Transverse colon (tissue), 4 donors: ENCODE data around the gene GRM1. TPM values are rescaled to one million over a fixed set of nuclear protein-coding genes. Genes with fewer than 3 reads are reported as not detected.
"Not testable (repeated sequence)": the region's sequence is repeated elsewhere in the genome, so short reads cannot be mapped to it uniquely, and the experiment has no call there.

Experiments
- DNase-seq: peaks from one replicate; pipeline ENCODE4 v3.0.0-alpha.2; 2019
- H3K27ac ChIP-seq, 4 donors: fragments of 200-600 bp; sonication (generic); 2 replicates each; pipeline ENCODE4 v1.5.1; 2016 to 2018; ENCODE audit warnings: inconsistent platforms in 4 of 4
- H3K27me3 ChIP-seq: fragments of 200-600 bp; sonication (generic); 2 replicates; pipeline ENCODE4 v1.5.1; 2017; ENCODE audit warnings: inconsistent platforms
- H3K36me3 ChIP-seq, 4 donors: fragments of 200-600 bp; sonication (generic); 2 replicates each; pipeline ENCODE4 v1.5.1; 2017 to 2019; ENCODE audit warnings: inconsistent platforms in 4 of 4
- H3K4me1 ChIP-seq, 4 donors: fragments of 200-600 bp; sonication (generic); 2 replicates each; pipeline ENCODE4 v1.5.1; 2017 to 2020; ENCODE audit warnings: inconsistent platforms in 4 of 4
- H3K4me3 ChIP-seq, 4 donors: fragments of 200-600 bp; sonication (generic); 1 replicate in 1 of 4; 2 replicates in 3 of 4; pipeline versions ENCODE4 v1.5.1 to v1.6.1; 2017 to 2019; ENCODE audit warnings: inconsistent platforms in 4 of 4
- H3K9me3 ChIP-seq, 2 donors: fragments of 200-600 bp; sonication (generic); 2 replicates each; pipeline ENCODE4 v1.5.1; 2017 to 2019; ENCODE audit warnings: inconsistent platforms in 2 of 2
- CTCF ChIP-seq, 5 experiments: fragments of 200-600 bp in 3 of 5; fragments of 450-650 bp in 2 of 5; sonication (generic) in 3 of 5; IDR thresholded peaks; 1 replicate in 2 of 5; 2 replicates in 3 of 5; pipeline ENCODE4 v1.5.1; 2016 to 2017; ENCODE audit warnings: antibody characterized with exemption in 5 of 5, inconsistent platforms in 3 of 5, mild to moderate bottlenecking in 2 of 5, moderate library complexity in 1 of 5
- EP300 ChIP-seq: sonication (generic); formaldehyde crosslinking; IDR thresholded peaks from one replicate; pipeline ENCODE4 v1.6.1; 2017; ENCODE audit warnings: antibody characterized with exemption, low read depth
- POLR2A ChIP-seq: fragments of 450-650 bp; IDR thresholded peaks from one replicate; pipeline ENCODE4 v1.6.1; 2016; ENCODE audit warnings: antibody characterized with exemption, mild to moderate bottlenecking, moderate library complexity
- POLR2AphosphoS5 ChIP-seq, 3 donors: sonication (generic); formaldehyde crosslinking; IDR thresholded peaks; one replicate each; pipeline ENCODE4 v1.6.1; 2016; ENCODE audit warnings: antibody characterized with exemption in 3 of 3
- WGBS, 2 donors: methylation state at CpG; one replicate each; pipeline ENCODE4 v1.1.5; 2018; ENCODE audit warnings: low coverage in 1 of 2; 5-methylcytosine and 5-hydroxymethylcytosine counted together
- in situ Hi-C, 4 donors: fragments of 200-750 bp; cut with MboI; loops; one replicate each; pipeline versions ENCODE4 v1.15.0 to v1.15.1; 2017; ENCODE audit warnings: low sequenced_read_pairs in 3 of 4, low pct_ligation_motif_present in 1 of 4, low pct_unique_long_range_greater_than_20kb in 1 of 4
- intact Hi-C: fragments of 100-400 bp; cut with DNase I; formaldehyde crosslinking; loops from one replicate; pipeline ENCODE4 v1.15.1; 2023; ENCODE audit warnings: low total_unique reads
- total RNA-seq, 4 donors: library from RNA; depleted of rRNA; stranded (reverse); fragments of >200 nt; gene quantifications; one replicate each; pipeline ENCODE4 v1.1.0, GENCODE V29; 2016

GRM1 gene
- total RNA-seq, 4 donors from 2014 or later = 0.16 TPM; not detected in 3

- no peak for DNase-seq
- intact Hi-C loops (no loop called here), in situ Hi-C loops (no loop called here)
- Histone ChIP-seq H3K9me3 (no peaks in the 10 kb centered on the region), H3K4me1 (no peaks in the 10 kb centered on the region), H3K27ac (no peak overlapping the region), H3K4me3 (no peak overlapping the region), H3K36me3 (no peaks in the 10 kb centered on the region), H3K27me3 (no peaks in the 10 kb centered on the region)
- no peak for TF ChIP-seq CTCF (IDR thresholded peaks at IDR 0.05)
- TF ChIP-seq POLR2AphosphoS5 (IDR thresholded peaks at IDR 0.05) = no peak
- no peak for TF ChIP-seq POLR2A
- no peak for TF ChIP-seq EP300
These were observed 240.6 kb downstream of the GRM1 start for GRCh38 chr6:146269482-146269881.

GRCh38 chr6:146271163-146271562 is 242.3 kb downstream of the GRM1 start:
- H3K9me3 ChIP-seq, H3K27ac ChIP-seq, in situ Hi-C loops, H3K4me3 ChIP-seq, H3K27me3 ChIP-seq, H3K36me3 ChIP-seq, H3K4me1 ChIP-seq, intact Hi-C loops: not testable (repeated sequence)
- peak; percentile 17 for DNase-seq
- WGBS, 2 donors = 5% methylated on average over 1 of the region's 1 CpG; no CpG with 5 or more reads in 1 of the 2 donors

- no peaks in the 10 kb centered on the region for H3K36me3 ChIP-seq
- no peak for DNase-seq
- no peak overlapping the region for H3K27ac ChIP-seq
- in situ Hi-C loops = no loop called here
- H3K27me3 ChIP-seq = no peaks in the 10 kb centered on the region
- no peaks in the 10 kb centered on the region for H3K9me3 ChIP-seq
- no peaks in the 10 kb centered on the region for H3K4me1 ChIP-seq
- TF ChIP-seq POLR2AphosphoS5 (IDR thresholded peaks at IDR 0.05) = no peak
- TF ChIP-seq CTCF (IDR thresholded peaks at IDR 0.05) = no peak
- TF ChIP-seq EP300 = no peak
- TF ChIP-seq POLR2A = no peak
- intact Hi-C loops = no loop called here
- H3K4me3 ChIP-seq = no peak overlapping the region
These were observed 244.6 kb downstream of the GRM1 start for GRCh38 chr6:146273490-146273889.

GRCh38 chr6:146277142-146277541 is 248.3 kb downstream of the GRM1 start:
- no peaks in the 10 kb centered on the region for H3K4me1 ChIP-seq
- H3K9me3 ChIP-seq = no peaks in the 10 kb centered on the region
- no peaks in the 10 kb centered on the region for H3K27me3 ChIP-seq
- intact Hi-C loops (no loop called here), in situ Hi-C loops (no loop called here)
- TF ChIP-seq CTCF (IDR thresholded peaks at IDR 0.05) (no peak), POLR2AphosphoS5 (IDR thresholded peaks at IDR 0.05) (no peak), EP300 (no peak), POLR2A (no peak)
- DNase-seq = no peak
- no peaks in the 10 kb centered on the region for H3K36me3 ChIP-seq
- H3K4me3 ChIP-seq = no peak overlapping the region
- H3K27ac ChIP-seq = no peak overlapping the region
- WGBS, 2 donors = 42 to 69% methylated on average over 2 of the region's 2 CpGs

GRCh38 chr6:146281651-146282362 is 252.9 kb downstream of the GRM1 start:
- H3K27me3 ChIP-seq = no peaks in the 10 kb centered on the region
- intact Hi-C loops (no loop called here), in situ Hi-C loops (no loop called here)
- TF ChIP-seq CTCF (IDR thresholded peaks at IDR 0.05) = no peak
- TF ChIP-seq POLR2A = no peak
- TF ChIP-seq EP300 = no peak
- TF ChIP-seq POLR2AphosphoS5 (IDR thresholded peaks at IDR 0.05) = no peak
- no peaks in the 10 kb centered on the region for H3K4me1 ChIP-seq
- no peak overlapping the region for H3K4me3 ChIP-seq
- no peak for DNase-seq
- H3K27ac ChIP-seq = no peak overlapping the region
- H3K9me3 ChIP-seq = no peaks in the 10 kb centered on the region
- H3K36me3 ChIP-seq = no peaks in the 10 kb centered on the region
